Measurements from ENCODE around the gene SUSD4. TPM values are rescaled to one million over a fixed set of nuclear protein-coding genes. Genes with fewer than 3 reads are reported as not detected.

SUSD4 gene
- total RNA-seq, 1 donor from 2014 or later: 26.3 TPM

DNA sequence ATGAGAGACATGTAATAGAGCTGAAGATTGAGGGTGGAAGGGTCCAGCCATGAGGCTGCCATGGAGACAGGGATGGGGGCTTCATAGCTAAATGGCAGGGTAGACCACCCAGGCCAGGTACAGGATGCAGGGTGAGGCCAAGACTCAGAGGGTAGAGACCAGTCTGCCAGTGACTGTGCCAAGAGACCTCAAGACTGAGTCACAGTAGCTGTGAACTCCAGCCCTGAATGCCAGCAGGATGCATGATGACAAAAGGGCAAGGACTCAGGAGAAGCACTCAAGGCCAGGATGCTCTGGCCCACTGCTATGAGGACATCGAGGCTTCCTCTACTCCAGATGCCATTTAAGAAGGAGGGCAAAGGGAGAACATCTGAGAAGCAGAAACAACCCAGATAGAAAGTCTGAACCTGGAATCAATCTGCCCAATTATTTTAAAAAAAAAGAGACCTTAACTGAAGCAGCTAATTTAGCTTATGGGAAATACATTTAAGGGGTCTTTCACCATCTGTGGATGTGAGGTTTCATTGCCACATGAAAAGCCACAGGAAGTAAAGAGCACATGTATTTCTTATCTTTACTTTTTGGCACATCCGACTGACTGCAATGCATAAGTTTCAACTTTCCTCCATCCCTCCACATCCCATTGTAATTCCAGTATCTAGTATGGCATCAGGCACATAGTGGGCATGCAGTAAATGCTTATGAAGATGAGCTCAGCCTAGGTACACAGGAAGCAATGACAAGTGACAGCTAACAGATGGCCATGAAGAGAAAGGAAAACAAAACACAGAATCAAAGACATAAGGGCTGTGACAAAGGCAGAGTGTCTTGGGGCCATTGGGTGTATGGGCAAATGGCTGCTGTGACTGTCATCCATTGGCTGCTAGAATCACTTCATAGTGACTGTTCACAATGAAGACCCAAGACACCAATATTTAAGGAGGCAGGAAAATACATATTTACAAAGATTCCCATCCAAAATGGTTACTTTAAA lies 40.2 kb downstream of the SUSD4 start:
- DNase-seq (ENCODE audit: extremely low spot score in 2 of 2): no peak
- no peak overlapping the region for H3K27ac ChIP-seq
- H3K9me3 ChIP-seq: no peaks in the 10 kb centered on the region
- H3K4me1 ChIP-seq: no peaks in the 10 kb centered on the region
- intact Hi-C loops (cut with DNase I): no loop called here
- no peak overlapping the region for H3K4me3 ChIP-seq
- no peaks in the 10 kb centered on the region for H3K27me3 ChIP-seq
- H3K36me3 ChIP-seq: no peaks in the 10 kb centered on the region
- TF ChIP-seq, protein P1, sequence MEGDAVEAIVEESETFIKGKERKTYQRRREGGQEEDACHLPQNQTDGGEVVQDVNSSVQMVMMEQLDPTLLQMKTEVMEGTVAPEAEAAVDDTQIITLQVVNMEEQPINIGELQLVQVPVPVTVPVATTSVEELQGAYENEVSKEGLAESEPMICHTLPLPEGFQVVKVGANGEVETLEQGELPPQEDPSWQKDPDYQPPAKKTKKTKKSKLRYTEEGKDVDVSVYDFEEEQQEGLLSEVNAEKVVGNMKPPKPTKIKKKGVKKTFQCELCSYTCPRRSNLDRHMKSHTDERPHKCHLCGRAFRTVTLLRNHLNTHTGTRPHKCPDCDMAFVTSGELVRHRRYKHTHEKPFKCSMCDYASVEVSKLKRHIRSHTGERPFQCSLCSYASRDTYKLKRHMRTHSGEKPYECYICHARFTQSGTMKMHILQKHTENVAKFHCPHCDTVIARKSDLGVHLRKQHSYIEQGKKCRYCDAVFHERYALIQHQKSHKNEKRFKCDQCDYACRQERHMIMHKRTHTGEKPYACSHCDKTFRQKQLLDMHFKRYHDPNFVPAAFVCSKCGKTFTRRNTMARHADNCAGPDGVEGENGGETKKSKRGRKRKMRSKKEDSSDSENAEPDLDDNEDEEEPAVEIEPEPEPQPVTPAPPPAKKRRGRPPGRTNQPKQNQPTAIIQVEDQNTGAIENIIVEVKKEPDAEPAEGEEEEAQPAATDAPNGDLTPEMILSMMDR (IDR thresholded peaks at IDR 0.05): no peak
- TF ChIP-seq POLR2A (IDR thresholded peaks at IDR 0.05) (no peak), POLR2AphosphoS5 (IDR thresholded peaks at IDR 0.05; ENCODE audit: insufficient read depth in 1 of 2, low read depth in 1 of 2) (no peak)

DNA sequence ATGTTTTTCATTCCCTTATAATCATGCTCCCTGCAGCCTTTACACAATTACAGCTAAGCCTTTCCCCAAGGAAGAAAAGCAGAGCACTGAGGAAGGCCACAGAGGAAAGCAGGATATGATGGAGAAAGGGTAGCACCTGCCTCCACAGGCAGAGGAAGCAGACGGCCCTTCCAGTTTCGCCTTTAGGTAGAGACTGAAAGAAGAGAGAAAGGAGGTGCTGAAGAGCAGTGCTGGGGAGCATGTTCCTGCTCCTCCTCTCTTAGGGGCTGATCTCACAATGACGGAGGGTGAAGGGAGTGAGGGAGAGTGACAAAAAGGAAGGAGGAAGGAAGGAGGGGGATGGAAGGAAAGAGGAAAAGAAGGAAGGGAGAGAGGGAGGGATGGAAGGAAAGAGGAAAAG lies 41.1 kb downstream of the SUSD4 start:
- Histone ChIP-seq H3K27ac (no peak overlapping the region), H3K36me3 (no peaks in the 10 kb centered on the region), H3K4me3 (no peak overlapping the region), H3K4me1 (no peaks in the 10 kb centered on the region), H3K9me3 (no peaks in the 10 kb centered on the region), H3K27me3 (no peaks in the 10 kb centered on the region)
- no peak for DNase-seq (ENCODE audit: extremely low spot score in 2 of 2)
- intact Hi-C loops (cut with DNase I): no loop called here
- TF ChIP-seq POLR2AphosphoS5 (IDR thresholded peaks at IDR 0.05; ENCODE audit: insufficient read depth in 1 of 2, low read depth in 1 of 2) (no peak), POLR2A (IDR thresholded peaks at IDR 0.05) (no peak)
- TF ChIP-seq, protein P1 (IDR thresholded peaks at IDR 0.05): no peak

DNA sequence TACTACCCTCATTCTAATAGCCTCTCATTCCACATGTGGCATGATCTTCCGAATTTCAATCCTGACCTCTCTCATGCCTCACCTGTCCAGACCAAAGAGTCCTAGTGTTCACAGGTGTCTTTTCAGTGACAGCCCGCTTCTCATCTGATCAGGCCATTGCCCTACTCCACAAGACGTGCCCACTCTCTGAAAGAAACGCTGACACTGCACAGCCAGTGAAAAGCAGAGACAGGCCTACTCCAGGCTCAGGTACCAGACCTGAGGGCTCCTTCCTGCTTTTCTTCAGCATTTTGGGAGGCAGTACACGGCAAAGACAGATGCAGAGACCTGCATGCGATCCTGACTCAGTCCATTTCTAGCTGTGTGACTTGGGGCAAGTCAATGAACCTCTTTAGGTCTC lies 43.0 kb downstream of the SUSD4 start:
- H3K27me3 ChIP-seq: no peaks in the 10 kb centered on the region
- no peaks in the 10 kb centered on the region for H3K36me3 ChIP-seq
- no peak for DNase-seq (ENCODE audit: extremely low spot score in 2 of 2)
- intact Hi-C loops (cut with DNase I): no loop called here
- H3K9me3 ChIP-seq: no peaks in the 10 kb centered on the region
- H3K4me3 ChIP-seq: no peak overlapping the region
- no peaks in the 10 kb centered on the region for H3K4me1 ChIP-seq
- TF ChIP-seq, protein P1 (IDR thresholded peaks at IDR 0.05): no peak
- no peak for TF ChIP-seq POLR2A (IDR thresholded peaks at IDR 0.05)
- TF ChIP-seq POLR2AphosphoS5 (IDR thresholded peaks at IDR 0.05; ENCODE audit: insufficient read depth in 1 of 2, low read depth in 1 of 2): no peak
- no peak overlapping the region for H3K27ac ChIP-seq

DNA sequence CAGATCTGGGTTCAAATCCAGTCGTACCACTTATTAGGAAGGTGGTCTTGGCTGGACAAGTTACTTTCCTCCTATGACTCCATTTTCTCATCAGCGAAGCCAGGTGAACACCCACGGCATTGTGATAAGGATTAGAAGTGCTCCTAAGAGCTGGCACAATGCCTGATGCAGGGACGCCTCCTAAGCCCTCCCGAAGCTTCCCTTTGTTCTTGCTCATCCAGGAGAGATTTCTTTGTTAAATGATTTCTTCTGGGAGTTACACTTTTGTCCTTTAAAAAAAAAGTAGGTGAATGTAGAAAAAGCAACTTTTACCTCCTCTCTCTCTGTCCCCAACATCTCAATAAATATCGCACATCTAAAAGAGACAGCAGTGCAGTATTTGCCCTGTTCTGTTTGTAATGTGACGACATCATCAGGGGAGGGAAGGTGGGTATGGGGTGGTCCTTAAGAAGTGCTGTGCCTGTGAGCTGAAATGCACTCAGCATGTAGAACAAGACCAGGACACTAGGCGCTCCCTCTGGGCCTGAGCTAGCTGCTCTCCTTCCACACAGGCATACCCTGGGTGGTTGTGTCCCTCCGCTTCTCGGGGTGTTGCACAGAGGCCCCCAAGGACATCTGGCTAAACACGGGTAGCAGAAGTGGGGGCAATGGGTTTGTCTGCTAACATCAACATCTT lies 43.9 kb downstream of the SUSD4 start:
- Histone ChIP-seq H3K27ac (no peak overlapping the region), H3K27me3 (no peaks in the 10 kb centered on the region), H3K4me1 (no peaks in the 10 kb centered on the region), H3K4me3 (no peak overlapping the region), H3K36me3 (no peaks in the 10 kb centered on the region), H3K9me3 (no peaks in the 10 kb centered on the region)
- no peak for DNase-seq (ENCODE audit: extremely low spot score in 2 of 2)
- no peak for TF ChIP-seq POLR2A (IDR thresholded peaks at IDR 0.05)
- TF ChIP-seq, protein P1 (IDR thresholded peaks at IDR 0.05): no peak
- TF ChIP-seq POLR2AphosphoS5 (IDR thresholded peaks at IDR 0.05; ENCODE audit: insufficient read depth in 1 of 2, low read depth in 1 of 2): no peak
- intact Hi-C loops (cut with DNase I): no loop called here
